CD4-positive, alpha-beta T cell treated with Interleukin-17A for 1 hour (primary cell): ENCODE data around the gene RASA4.
"Not testable (repeated sequence)": the region's sequence is repeated elsewhere in the genome, so short reads cannot be mapped to it uniquely, and the experiment has no call there.

Experiments
- DNase-seq: peaks from one replicate; pipeline ENCODE4 v3.0.0-alpha.2; 2020

RASA4 gene

GRCh38 chr7:102542083-102542482 is 74.5 kb downstream of the RASA4 start:
- not testable (repeated sequence) for DNase-seq

DNA sequence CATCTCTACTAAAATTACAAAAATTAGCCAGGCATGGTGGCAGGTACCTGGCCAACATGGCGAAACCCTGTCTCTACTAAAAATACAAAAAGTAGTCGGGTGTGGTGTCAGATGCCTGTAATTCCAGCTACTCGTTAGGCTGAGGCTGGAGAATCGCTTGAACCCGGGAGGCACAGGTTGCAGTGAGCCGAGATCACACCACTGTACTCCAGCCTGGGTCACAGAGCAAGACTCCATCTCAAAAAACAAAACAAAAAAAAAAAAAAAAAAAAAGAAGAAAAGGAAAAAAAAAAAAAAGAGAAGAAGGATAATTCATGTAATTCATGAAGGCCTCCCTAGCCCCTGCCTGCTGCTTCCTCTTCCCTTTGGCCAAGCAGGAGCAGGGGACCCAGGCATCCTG is 76.0 kb downstream of the RASA4 start:
- not testable (repeated sequence) for DNase-seq

- DNase-seq = not testable (repeated sequence)
Observed at GRCh38 chr7:102535062-102535615, 81.4 kb downstream of the RASA4 start.

DNA sequence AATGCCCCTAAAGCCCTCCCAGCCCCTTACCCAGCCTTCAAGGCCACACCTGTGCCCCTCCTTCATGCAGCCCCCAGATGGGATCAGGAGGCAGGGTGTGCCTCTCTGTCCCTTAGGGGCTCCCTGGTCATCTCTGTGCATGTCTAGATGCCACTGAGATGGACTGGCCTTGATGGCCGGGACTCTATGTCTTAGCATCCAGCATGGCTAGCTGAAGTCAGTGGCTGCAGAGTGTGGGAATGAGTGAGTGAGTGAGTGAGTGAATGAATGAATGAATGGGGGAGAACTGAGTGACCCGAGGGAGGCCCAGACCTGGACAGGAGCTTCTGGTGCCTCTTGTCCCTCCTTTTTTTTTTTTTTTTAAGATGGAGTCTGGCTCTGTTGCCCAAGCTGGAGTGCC is 84.4 kb downstream of the RASA4 start:
- DNase-seq = not testable (repeated sequence)

DNA sequence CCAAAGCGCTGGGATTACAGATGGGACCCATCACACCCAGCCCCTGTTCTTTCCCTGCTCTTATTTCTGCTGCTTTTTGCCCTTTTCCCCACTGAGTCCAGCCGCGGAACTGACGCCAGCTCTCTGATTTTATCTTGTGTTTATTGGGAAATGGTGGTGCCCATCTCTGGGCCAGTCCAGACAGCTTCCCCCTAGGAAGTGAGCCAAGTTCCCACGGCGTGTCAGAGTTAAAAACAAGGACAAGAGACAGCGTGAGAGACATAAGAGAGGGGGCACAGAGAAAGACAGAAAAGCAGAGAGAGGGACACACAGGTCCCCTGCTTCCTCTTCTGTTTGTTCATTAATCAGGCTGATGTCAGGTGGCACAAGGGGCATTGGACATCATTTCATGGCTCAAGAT is 85.0 kb downstream of the RASA4 start:
- not testable (repeated sequence) for DNase-seq

- DNase-seq = not testable (repeated sequence)
Observed at GRCh38 chr7:102527822-102528793, 88.4 kb downstream of the RASA4 start.

- DNase-seq = not testable (repeated sequence)
Observed at GRCh38 chr7:102527182-102527581, 89.4 kb downstream of the RASA4 start.

DNA sequence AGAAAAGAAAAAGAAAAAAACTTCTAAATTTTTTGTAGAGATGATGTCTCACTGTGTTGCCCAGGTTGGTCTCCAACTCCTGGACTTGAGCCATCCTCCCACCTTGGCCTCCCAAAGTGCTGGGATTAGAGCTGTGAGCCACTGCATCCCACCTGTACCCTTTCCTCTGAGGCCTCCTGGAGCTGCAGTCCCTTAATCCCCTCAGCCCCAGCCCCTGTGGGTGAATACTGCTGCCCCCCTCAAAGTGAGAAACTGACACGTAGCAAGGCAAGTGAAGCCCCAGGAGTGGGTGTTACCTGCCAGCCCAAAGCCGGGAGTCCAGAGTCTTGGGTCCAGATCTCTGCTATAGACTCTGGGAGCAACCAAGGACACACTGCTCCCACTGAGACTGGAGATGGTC is 91.8 kb downstream of the RASA4 start:
- DNase-seq = not testable (repeated sequence)
